ENCODE results near the gene PPP2R5A. TPM values are rescaled to one million over a fixed set of nuclear protein-coding genes. Genes with fewer than 3 reads are reported as not detected.

The PPP2R5A gene
- total RNA-seq, 1 donor from 2014 or later = 13.0 TPM

DNA sequence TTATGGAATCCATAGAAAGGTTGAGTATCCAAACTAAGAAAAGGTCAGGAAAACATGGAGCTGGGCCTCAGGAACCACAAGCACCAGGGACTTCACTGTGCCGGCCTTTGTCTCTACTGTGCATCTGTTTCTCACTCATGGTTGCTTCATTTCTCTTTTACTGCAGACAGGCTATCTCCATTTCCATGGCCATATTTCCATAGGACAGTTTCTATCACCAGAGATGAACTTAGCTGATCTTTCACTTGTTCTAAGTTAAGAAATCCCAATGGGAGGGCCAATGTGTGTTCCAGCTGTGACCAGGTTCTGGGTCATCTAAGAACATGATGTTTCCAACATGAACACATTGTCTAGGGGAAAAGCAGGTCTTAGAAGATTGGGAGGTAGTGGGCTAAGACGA is 43.7 kb upstream of the PPP2R5A start:
- Mint-ChIP-seq H3K27me3 (ENCODE audit: low read depth) (no peaks in the 10 kb centered on the region), H3K4me3 (no peak overlapping the region), H3K36me3 (ENCODE audit: low read depth) (no peaks in the 10 kb centered on the region), H3K4me1 (peaks cover 6% of the 10 kb centered on the region), H3K27ac (ENCODE audit: unreplicated experiment) (no peak overlapping the region), H3K9me3 (no peaks in the 10 kb centered on the region)
- TF ChIP-seq, protein P1, sequence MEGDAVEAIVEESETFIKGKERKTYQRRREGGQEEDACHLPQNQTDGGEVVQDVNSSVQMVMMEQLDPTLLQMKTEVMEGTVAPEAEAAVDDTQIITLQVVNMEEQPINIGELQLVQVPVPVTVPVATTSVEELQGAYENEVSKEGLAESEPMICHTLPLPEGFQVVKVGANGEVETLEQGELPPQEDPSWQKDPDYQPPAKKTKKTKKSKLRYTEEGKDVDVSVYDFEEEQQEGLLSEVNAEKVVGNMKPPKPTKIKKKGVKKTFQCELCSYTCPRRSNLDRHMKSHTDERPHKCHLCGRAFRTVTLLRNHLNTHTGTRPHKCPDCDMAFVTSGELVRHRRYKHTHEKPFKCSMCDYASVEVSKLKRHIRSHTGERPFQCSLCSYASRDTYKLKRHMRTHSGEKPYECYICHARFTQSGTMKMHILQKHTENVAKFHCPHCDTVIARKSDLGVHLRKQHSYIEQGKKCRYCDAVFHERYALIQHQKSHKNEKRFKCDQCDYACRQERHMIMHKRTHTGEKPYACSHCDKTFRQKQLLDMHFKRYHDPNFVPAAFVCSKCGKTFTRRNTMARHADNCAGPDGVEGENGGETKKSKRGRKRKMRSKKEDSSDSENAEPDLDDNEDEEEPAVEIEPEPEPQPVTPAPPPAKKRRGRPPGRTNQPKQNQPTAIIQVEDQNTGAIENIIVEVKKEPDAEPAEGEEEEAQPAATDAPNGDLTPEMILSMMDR (conservative IDR thresholded peaks at IDR 0.05) = no peak
- no peak for DNase-seq (ENCODE audit: low read depth, low spot score)

DNA sequence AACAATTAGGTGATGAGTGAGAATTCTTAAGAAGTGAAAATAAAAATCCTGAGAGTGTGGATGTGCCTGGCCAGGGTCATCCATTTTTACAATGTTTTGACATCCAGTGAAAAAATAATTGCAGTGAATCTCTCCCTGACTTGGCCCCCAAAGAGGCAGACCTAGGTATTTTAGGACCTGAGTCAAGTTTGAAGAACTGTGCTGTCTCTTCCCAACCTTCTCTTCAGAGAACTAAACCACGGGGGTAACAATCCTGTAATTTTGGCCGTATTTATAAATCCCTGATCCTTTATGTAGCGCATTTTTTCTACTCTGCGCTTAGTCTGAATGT is 43.3 kb upstream of the PPP2R5A start:
- Mint-ChIP-seq H3K27me3 (ENCODE audit: low read depth) (no peaks in the 10 kb centered on the region), H3K4me1 (peaks cover 6% of the 10 kb centered on the region), H3K36me3 (ENCODE audit: low read depth) (no peaks in the 10 kb centered on the region), H3K4me3 (no peak overlapping the region), H3K9me3 (no peaks in the 10 kb centered on the region), H3K27ac (ENCODE audit: unreplicated experiment) (no peak overlapping the region)
- no peak for DNase-seq (ENCODE audit: low read depth, low spot score)
- TF ChIP-seq, protein P1 (conservative IDR thresholded peaks at IDR 0.05) = no peak

DNA sequence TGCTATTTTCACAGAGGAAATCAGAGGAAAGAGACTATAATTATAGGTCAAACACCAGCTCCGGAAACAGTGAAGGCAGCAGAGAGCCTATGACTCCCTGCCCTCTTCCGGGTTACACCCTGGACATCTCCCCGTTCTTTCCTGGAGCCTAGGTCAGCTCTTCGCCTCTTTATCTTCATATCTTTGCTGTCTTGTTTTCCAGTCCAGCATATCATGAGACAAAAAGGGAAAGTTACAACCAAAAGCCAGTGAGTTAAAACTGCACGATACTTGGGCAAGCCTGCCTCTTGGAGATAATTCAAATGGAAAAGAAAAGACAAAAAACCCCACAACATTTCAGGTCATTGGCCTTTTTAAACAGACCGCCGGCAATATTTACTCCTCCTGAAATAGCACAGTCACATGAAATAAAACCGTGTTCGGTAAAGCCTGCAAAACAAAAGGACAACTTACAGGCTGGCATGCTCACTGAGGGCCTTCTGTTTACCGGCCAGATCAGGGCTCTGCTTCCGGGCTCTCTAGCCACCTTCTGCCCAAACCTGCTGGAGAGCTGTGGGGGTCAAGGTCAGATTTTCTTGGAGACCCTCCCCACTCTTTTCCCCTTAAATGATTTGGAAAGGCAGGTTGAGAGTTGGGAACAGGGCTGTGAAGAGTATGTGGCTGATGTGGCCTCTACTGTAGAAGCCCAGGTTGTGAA is 42.8 kb upstream of the PPP2R5A start:
- H3K27me3 Mint-ChIP-seq (ENCODE audit: low read depth) = no peaks in the 10 kb centered on the region
- H3K9me3 Mint-ChIP-seq = no peaks in the 10 kb centered on the region
- no peak for DNase-seq (ENCODE audit: low read depth, low spot score)
- no peak overlapping the region for H3K4me3 Mint-ChIP-seq
- TF ChIP-seq, protein P1 (conservative IDR thresholded peaks at IDR 0.05) = no peak
- no peaks in the 10 kb centered on the region for H3K36me3 Mint-ChIP-seq (ENCODE audit: low read depth)
- H3K4me1 Mint-ChIP-seq = peaks cover 6% of the 10 kb centered on the region
- H3K27ac Mint-ChIP-seq (ENCODE audit: unreplicated experiment) = peak overlapping the region; percentile 38

DNA sequence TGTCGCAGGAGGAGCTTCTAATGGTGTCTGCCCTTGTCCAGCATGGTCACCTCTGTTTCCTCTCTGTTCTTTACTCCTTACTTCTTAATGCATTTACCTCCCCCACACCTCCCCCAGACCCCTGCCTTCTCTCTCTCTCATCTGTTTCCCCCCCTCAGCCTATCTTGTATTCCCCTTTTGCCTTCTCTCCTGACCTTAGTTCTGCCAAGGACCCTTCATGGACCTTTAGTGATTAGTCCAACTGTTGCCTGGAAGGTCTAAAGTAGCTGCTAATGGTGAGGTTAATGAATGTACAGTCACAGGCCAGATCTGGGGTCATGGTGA is 42.3 kb upstream of the PPP2R5A start:
- H3K9me3 Mint-ChIP-seq = no peaks in the 10 kb centered on the region
- no peaks in the 10 kb centered on the region for H3K36me3 Mint-ChIP-seq (ENCODE audit: low read depth)
- H3K27me3 Mint-ChIP-seq (ENCODE audit: low read depth) = no peaks in the 10 kb centered on the region
- peaks cover 6% of the 10 kb centered on the region for H3K4me1 Mint-ChIP-seq
- H3K27ac Mint-ChIP-seq (ENCODE audit: unreplicated experiment) = no peak overlapping the region
- DNase-seq (ENCODE audit: low read depth, low spot score) = no peak
- H3K4me3 Mint-ChIP-seq = no peak overlapping the region
- TF ChIP-seq, protein P1 (conservative IDR thresholded peaks at IDR 0.05) = no peak

DNA sequence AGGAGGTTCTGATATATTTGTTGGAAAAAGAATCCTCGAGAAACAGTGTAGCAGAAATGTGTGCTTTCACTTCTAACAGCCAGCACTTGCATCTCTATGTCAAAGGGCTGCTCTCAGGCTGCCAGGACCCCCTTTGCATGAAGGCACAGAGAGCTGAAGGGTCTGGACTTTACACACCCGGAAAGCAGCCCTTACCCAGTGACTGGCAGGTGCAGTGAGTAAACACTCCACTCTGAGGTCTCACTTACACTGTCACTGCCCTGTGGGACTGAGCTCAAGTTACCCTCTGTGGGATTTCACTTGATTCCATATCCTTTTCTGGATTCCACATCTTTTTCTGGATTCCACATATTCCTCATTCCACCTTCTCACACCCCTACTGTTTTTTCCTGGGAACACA is 40.8 kb upstream of the PPP2R5A start:
- no peaks in the 10 kb centered on the region for H3K36me3 Mint-ChIP-seq (ENCODE audit: low read depth)
- H3K4me1 Mint-ChIP-seq = peaks cover 6% of the 10 kb centered on the region
- DNase-seq (ENCODE audit: low read depth, low spot score) = no peak
- TF ChIP-seq, protein P1 (conservative IDR thresholded peaks at IDR 0.05) = no peak
- no peaks in the 10 kb centered on the region for H3K27me3 Mint-ChIP-seq (ENCODE audit: low read depth)
- H3K27ac Mint-ChIP-seq (ENCODE audit: unreplicated experiment) = peak overlapping the region; percentile 45
- no peak overlapping the region for H3K4me3 Mint-ChIP-seq
- no peaks in the 10 kb centered on the region for H3K9me3 Mint-ChIP-seq
